ENCODE data around the gene ETV2. TPM values are rescaled to one million over a fixed set of nuclear protein-coding genes. Genes with fewer than 3 reads are reported as not detected.

Gene ETV2
- polyA plus RNA-seq, 1 of the 3 experiments (the other 2 are of a cell fraction) = 1.6 TPM

GRCh38 chr19:35669974-35670373 is 28.4 kb downstream of the ETV2 start:
- Histone ChIP-seq H3K4me2 (no peak overlapping the region), H3K4me1 (ENCODE audit: control insufficient read depth in 1 of 2, insufficient read depth in 2 of 2, low read depth in 1 of 2, low read length in 1 of 2) (no peaks in the 10 kb centered on the region; a peak in 1 of 4 replicates), H3K9ac (no peak overlapping the region), H3K4me3 (ENCODE audit: low read depth in 2 of 2, low read length in 1 of 2) (no peak overlapping the region), H4K20me1 (ENCODE audit: insufficient read depth) (no peaks in the 10 kb centered on the region), H3K27ac (ENCODE audit: low read depth in 2 of 2, low read length in 1 of 2) (no peak overlapping the region), H3K9me3 (no peaks in the 10 kb centered on the region), H3K36me3 (replicated peaks in 1 of 2; ENCODE audit: control insufficient read depth in 1 of 2, insufficient read depth in 2 of 2, low read length in 1 of 2) (no peaks in the 10 kb centered on the region), H3K27me3 (ENCODE audit: insufficient read depth) (peaks cover 37% of the 10 kb centered on the region; the same call in 1 of the 2 replicates), H3K79me2 (ENCODE audit: insufficient read depth) (no peaks in the 10 kb centered on the region), H2AFZ (ENCODE audit: low read depth) (no peak overlapping the region), H3F3A (replicated peaks; ENCODE audit: insufficient read depth) (no peaks in the 10 kb centered on the region), H3K9me2 (no peaks in the 10 kb centered on the region)
- no peak for DNase-seq
- CTCF ChIA-PET = interaction anchor here (1.3 kb wide), 1 partner anchor 160 kb away, joined by 3 read pairs; no protein-coding TSS in a partner anchor
- TF ChIP-seq TAF1 (IDR thresholded peaks at IDR 0.05; ENCODE audit: borderline replicate concordance, low read depth, low read length) (no peak), USF1 (IDR thresholded peaks at IDR 0.05; ENCODE audit: borderline replicate concordance, low read depth) (no peak), MXI1 (IDR thresholded peaks at IDR 0.05; ENCODE audit: low read depth, low read length) (no peak), SMC3 (IDR thresholded peaks at IDR 0.05; ENCODE audit: low read depth, low read length) (no peak), GATA2 (CRISPR knock-in tag; IDR thresholded peaks at IDR 0.05) (no peak), CHD2 (IDR thresholded peaks at IDR 0.05; ENCODE audit: low read length, partially characterized antibody) (no peak), RXRA (IDR thresholded peaks at IDR 0.05; ENCODE audit: borderline replicate concordance, low read depth) (no peak), RFX5 (IDR thresholded peaks at IDR 0.05; ENCODE audit: low read length) (no peak), EP300 (IDR thresholded peaks at IDR 0.05; ENCODE audit: borderline replicate concordance in 1 of 2, low read depth in 1 of 2, low read length in 1 of 2) (no peak), FOXJ3 (CRISPR knock-in tag; IDR thresholded peaks at IDR 0.05) (no peak), PBX3 (IDR thresholded peaks at IDR 0.05) (no peak), TEAD4 (IDR thresholded peaks at IDR 0.05; ENCODE audit: borderline replicate concordance, insufficient read depth) (no peak), FOSL2 (IDR thresholded peaks at IDR 0.05; ENCODE audit: borderline replicate concordance, low read depth) (no peak), SIN3A (IDR thresholded peaks at IDR 0.05; ENCODE audit: borderline replicate concordance, low read depth, low read length) (no peak)
- TF ChIP-seq, protein P1, sequence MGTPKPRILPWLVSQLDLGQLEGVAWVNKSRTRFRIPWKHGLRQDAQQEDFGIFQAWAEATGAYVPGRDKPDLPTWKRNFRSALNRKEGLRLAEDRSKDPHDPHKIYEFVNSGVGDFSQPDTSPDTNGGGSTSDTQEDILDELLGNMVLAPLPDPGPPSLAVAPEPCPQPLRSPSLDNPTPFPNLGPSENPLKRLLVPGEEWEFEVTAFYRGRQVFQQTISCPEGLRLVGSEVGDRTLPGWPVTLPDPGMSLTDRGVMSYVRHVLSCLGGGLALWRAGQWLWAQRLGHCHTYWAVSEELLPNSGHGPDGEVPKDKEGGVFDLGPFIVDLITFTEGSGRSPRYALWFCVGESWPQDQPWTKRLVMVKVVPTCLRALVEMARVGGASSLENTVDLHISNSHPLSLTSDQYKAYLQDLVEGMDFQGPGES (IDR thresholded peaks at IDR 0.05; ENCODE audit: low read depth, low read length) = no peak
- TF ChIP-seq, protein P2, sequence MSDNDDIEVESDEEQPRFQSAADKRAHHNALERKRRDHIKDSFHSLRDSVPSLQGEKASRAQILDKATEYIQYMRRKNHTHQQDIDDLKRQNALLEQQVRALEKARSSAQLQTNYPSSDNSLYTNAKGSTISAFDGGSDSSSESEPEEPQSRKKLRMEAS (IDR thresholded peaks at IDR 0.05; ENCODE audit: low read depth) = no peak
- 16% methylated on average over 4 of the region's 4 CpGs for WGBS (ENCODE audit: low lambda C conversion rate)
- POLR2A ChIA-PET = interaction anchor here (1.3 kb wide), 1 partner anchor 22 kb away, joined by 3 read pairs; the partner anchor contains the start of gene COX6B1

Data from SK-N-SH (cell line).